Measurements from ENCODE around the gene SYNGR1.

GRCh38 chr22:39396797-39397195 lies 47.0 kb downstream of the SYNGR1 start:
- TF ChIP-seq, protein P1, sequence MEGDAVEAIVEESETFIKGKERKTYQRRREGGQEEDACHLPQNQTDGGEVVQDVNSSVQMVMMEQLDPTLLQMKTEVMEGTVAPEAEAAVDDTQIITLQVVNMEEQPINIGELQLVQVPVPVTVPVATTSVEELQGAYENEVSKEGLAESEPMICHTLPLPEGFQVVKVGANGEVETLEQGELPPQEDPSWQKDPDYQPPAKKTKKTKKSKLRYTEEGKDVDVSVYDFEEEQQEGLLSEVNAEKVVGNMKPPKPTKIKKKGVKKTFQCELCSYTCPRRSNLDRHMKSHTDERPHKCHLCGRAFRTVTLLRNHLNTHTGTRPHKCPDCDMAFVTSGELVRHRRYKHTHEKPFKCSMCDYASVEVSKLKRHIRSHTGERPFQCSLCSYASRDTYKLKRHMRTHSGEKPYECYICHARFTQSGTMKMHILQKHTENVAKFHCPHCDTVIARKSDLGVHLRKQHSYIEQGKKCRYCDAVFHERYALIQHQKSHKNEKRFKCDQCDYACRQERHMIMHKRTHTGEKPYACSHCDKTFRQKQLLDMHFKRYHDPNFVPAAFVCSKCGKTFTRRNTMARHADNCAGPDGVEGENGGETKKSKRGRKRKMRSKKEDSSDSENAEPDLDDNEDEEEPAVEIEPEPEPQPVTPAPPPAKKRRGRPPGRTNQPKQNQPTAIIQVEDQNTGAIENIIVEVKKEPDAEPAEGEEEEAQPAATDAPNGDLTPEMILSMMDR (conservative IDR thresholded peaks at IDR 0.05) = no peak
- no peak for TF ChIP-seq ZFX (IDR thresholded peaks at IDR 0.05)

Measured in C4-2B (cell line).